OCI-LY7 (cell line): Measurements from ENCODE around the gene SYNGAP1. TPM values are rescaled to one million over a fixed set of nuclear protein-coding genes. Genes with fewer than 3 reads are reported as not detected.

Experiments
- BruUV-seq: library from RNA; stranded (reverse); fragments of 400-500 nt; replicated peaks from 2 replicates; lab custom pipeline; 2021; lab: Mats Ljungman, UMichigan
- CTCF ChIA-PET: fragments of 300-600 bp; sonication (Branson Sonifier 250); formaldehyde crosslinking; loops from one replicate; lab custom pipeline; 2022; ENCODE audit warnings: antibody characterized with exemption; ENCODE audit not compliant: unreplicated experiment; lab: Charles Lee
- POLR2A ChIA-PET: fragments of 300-600 bp; sonication (Branson Sonifier 250); formaldehyde crosslinking; loops from one replicate; lab custom pipeline; 2022; ENCODE audit warnings: antibody characterized with exemption; lab: Charles Lee
- DNase-seq: peaks from one replicate; pipeline ENCODE4 v3.0.0-alpha.2; 2015; ENCODE audit warnings: low spot score
- H2AFZ ChIP-seq: fragments of 200-600 bp; sonication (generic), shearing (Covaris generic); 2 replicates; pipeline ENCODE4 v1.6.1; 2014; ENCODE audit warnings: mild to moderate bottlenecking, antibody characterized with exemption, low read length, moderate library complexity
- H3K27ac ChIP-seq: fragments of 200-600 bp; sonication (generic); 2 replicates; pipeline ENCODE4 v1.5.1; 2014; ENCODE audit warnings: mixed run types, low read depth, mild to moderate bottlenecking, moderate library complexity, low read length, inconsistent platforms; ENCODE audit not compliant: poor library complexity, severe bottlenecking
- H3K36me3 ChIP-seq: fragments of 200-600 bp; sonication (generic); 2 replicates; pipeline ENCODE4 v1.6.1; 2014; ENCODE audit warnings: mild to moderate bottlenecking, antibody characterized with exemption, low read length, moderate library complexity, mixed read lengths; ENCODE audit not compliant: insufficient read depth
- H3K4me1 ChIP-seq: fragments of 200-600 bp; sonication (generic); 2 replicates; pipeline ENCODE4 v1.5.1; 2014; ENCODE audit warnings: mild to moderate bottlenecking, low read length; ENCODE audit not compliant: insufficient read depth, poor library complexity, severe bottlenecking
- H3K4me2 ChIP-seq: fragments of 200-600 bp; sonication (generic); 2 replicates; pipeline ENCODE4 v1.6.1; 2014; ENCODE audit warnings: mild to moderate bottlenecking, low read length
- H3K4me3 ChIP-seq: fragments of 200-600 bp; sonication (generic); 2 replicates; pipeline ENCODE4 v1.5.1; 2014; ENCODE audit warnings: mild to moderate bottlenecking, low read depth, low read length; ENCODE audit not compliant: poor library complexity, severe bottlenecking
- H3K79me2 ChIP-seq: fragments of 200-600 bp; sonication (generic); 2 replicates; pipeline ENCODE4 v1.6.1; 2016; ENCODE audit warnings: low read depth, mild to moderate bottlenecking, low read length, moderate library complexity, mixed read lengths; ENCODE audit not compliant: insufficient read depth
- H3K9me2 ChIP-seq: fragments of 200-600 bp; sonication (generic); 2 replicates; pipeline ENCODE4 v1.6.1; 2016; ENCODE audit warnings: mild to moderate bottlenecking, low read length, mixed read lengths; ENCODE audit not compliant: insufficient read depth
- H3K9me3 ChIP-seq: fragments of 200-600 bp; sonication (generic); 2 replicates; pipeline ENCODE4 v1.6.1; 2014; ENCODE audit warnings: mild to moderate bottlenecking, mixed run types, low read length, mixed read lengths
- H4K20me1 ChIP-seq: fragments of 200-600 bp; sonication (generic); 2 replicates; pipeline ENCODE4 v1.6.1; 2014; ENCODE audit warnings: mild to moderate bottlenecking, antibody characterized with exemption, low read length, moderate library complexity, mixed read lengths; ENCODE audit not compliant: insufficient read depth
- EZH2phosphoT487 ChIP-seq: fragments of 200-600 bp; sonication (generic); IDR thresholded peaks from 2 replicates; pipeline ENCODE4 v1.6.1; 2018; ENCODE audit warnings: low read depth, borderline replicate concordance, mild to moderate bottlenecking, mixed run types, antibody characterized with exemption, low read length, moderate library complexity, mixed read lengths
- intact Hi-C: fragments of 100-400 bp; cut with micrococcal nuclease; formaldehyde crosslinking; loops from one replicate; pipeline ENCODE4 v1.10.0; 2022; ENCODE audit not compliant: unreplicated experiment
- total RNA-seq, 2 experiments: library from RNA; depleted of rRNA in 1 of 2; stranded (reverse); fragments of >200 nt in 1 of 2; shearing (Covaris generic) in 1 of 2; gene quantifications; 2 replicates each; pipeline ENCODE4 v1.2.3, GENCODE V29; 2014 to 2022
- TF ChIP-seq, protein P1 (sequence below): fragments of 200-600 bp; sonication (generic); conservative IDR thresholded peaks from 2 replicates; pipeline ENCODE4 v1.5.1; 2014; ENCODE audit warnings: mild to moderate bottlenecking, antibody characterized with exemption, low read length, moderate library complexity, mixed read lengths

SYNGAP1 gene
- total RNA-seq, 2 experiments from 2014 or later = 5.6 to 30.7 TPM

DNA sequence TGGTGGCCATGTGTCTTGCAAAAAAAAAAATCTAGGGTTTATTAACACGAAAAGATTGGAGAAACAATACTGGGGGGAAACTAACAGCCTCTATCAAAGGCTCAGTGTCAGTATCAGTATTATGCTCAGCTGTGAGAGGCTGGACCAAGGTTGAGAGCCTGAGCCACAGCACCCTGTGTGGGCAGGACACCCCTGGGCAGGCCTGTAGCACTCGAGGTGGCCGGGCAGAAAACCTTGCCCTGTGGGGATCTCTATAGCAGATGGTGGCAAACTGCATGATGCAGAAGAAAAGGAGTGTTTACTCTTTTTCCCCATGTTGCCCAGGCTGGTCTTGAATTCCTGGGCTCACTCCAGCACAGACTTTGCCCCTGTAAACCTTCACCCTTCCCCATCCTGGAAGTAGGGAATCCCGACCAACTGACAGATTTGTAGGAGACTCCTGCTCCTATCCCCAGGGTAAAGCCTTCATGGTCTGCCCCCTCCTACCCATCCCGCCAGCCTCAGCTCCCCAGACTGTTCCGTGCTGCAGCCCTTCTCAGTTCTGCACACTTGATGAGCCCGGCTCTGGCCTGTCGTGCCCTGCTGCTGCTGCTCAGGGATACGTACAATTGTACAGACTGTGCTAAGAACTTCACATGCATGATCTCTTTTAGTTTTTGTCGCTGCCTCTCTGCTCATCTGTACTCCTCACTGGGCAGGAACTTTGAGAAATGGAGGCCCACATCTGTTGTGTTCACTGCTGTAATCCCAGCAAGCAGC is 36.3 kb upstream of the SYNGAP1 start:
- TF ChIP-seq EZH2phosphoT487 = no peak
- TF ChIP-seq, protein P1, sequence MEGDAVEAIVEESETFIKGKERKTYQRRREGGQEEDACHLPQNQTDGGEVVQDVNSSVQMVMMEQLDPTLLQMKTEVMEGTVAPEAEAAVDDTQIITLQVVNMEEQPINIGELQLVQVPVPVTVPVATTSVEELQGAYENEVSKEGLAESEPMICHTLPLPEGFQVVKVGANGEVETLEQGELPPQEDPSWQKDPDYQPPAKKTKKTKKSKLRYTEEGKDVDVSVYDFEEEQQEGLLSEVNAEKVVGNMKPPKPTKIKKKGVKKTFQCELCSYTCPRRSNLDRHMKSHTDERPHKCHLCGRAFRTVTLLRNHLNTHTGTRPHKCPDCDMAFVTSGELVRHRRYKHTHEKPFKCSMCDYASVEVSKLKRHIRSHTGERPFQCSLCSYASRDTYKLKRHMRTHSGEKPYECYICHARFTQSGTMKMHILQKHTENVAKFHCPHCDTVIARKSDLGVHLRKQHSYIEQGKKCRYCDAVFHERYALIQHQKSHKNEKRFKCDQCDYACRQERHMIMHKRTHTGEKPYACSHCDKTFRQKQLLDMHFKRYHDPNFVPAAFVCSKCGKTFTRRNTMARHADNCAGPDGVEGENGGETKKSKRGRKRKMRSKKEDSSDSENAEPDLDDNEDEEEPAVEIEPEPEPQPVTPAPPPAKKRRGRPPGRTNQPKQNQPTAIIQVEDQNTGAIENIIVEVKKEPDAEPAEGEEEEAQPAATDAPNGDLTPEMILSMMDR = no peak

DNA sequence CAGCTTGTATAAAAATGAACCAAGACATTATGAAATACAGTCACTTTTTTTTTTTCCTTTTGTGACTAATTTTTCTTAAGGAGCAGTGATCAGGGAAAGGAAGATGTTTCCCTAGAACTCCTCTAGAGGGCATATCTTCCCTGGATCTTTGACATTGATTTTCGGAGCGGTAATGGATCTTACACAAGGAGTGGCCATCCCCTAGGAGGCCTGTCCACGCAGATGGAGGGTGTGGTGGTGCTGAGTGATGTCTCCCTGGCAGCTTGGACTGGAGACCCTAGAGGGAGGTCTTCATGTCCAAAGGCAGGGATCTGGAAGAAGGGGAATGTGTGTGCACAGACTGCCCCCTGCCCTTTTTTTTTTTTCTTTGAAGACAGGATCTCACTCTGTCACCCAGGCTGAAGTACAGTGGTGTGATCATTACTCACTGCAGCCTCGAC is 35.3 kb upstream of the SYNGAP1 start:
- no peaks in the 10 kb centered on the region for H3K36me3 ChIP-seq
- H3K4me2 ChIP-seq = no peak overlapping the region
- H3K79me2 ChIP-seq = no peaks in the 10 kb centered on the region

More for the DNA sequence above, 36.3 kb upstream of the SYNGAP1 start:
- H2AFZ ChIP-seq = no peak overlapping the region
- no peak overlapping the region for H3K4me2 ChIP-seq
- no peaks in the 10 kb centered on the region for H3K79me2 ChIP-seq
- ChIA-PET CTCF (no interaction called here), POLR2A (no interaction called here)
- BruUV-seq = no TSS peak
- no peak overlapping the region for H3K27ac ChIP-seq
- H3K4me3 ChIP-seq = no peak overlapping the region
- no peak for DNase-seq
- H4K20me1 ChIP-seq = no peaks in the 10 kb centered on the region
- no peaks in the 10 kb centered on the region for H3K9me2 ChIP-seq
- intact Hi-C loops = no loop called here
- no peaks in the 10 kb centered on the region for H3K36me3 ChIP-seq
- no peaks in the 10 kb centered on the region for H3K4me1 ChIP-seq
- no peaks in the 10 kb centered on the region for H3K9me3 ChIP-seq

More for the DNA sequence above, 35.3 kb upstream of the SYNGAP1 start:
- Histone ChIP-seq H3K4me3 (no peak overlapping the region), H3K9me3 (no peaks in the 10 kb centered on the region), H3K4me1 (no peaks in the 10 kb centered on the region), H4K20me1 (no peaks in the 10 kb centered on the region), H3K27ac (no peak overlapping the region), H2AFZ (no peak overlapping the region), H3K9me2 (no peaks in the 10 kb centered on the region)
- POLR2A ChIA-PET = no interaction called here
- CTCF ChIA-PET = no interaction called here
- DNase-seq = no peak
- BruUV-seq = no TSS peak
- intact Hi-C loops = no loop called here
- no peak for TF ChIP-seq EZH2phosphoT487
- TF ChIP-seq, protein P1 = peak; percentile 22; the same call in 1 of the 2 replicates
